NCI-H1048 (cell line): ENCODE measurements around the gene ZNF576.
"Not testable (repeated sequence)": the region's sequence is repeated elsewhere in the genome, so short reads cannot be mapped to it uniquely, and the experiment has no call there.

ENCODE experiments used
- DNase-seq: peaks from one replicate; lab custom pipeline; 2025; lab: John Stamatoyannopoulos, UW

The ZNF576 gene

GRCh38 chr19:43626838-43627237, 30.4 kb downstream of the ZNF576 start:
- no peak for DNase-seq

GRCh38 chr19:43628646-43629326, 32.4 kb downstream of the ZNF576 start:
- DNase-seq, result no peak

GRCh38 chr19:43631491-43631890, 35.1 kb downstream of the ZNF576 start:
- no peak for DNase-seq

- DNase-seq, result no peak
Measured at GRCh38 chr19:43633520-43633919, 37.1 kb downstream of the ZNF576 start.

- no peak for DNase-seq
Measured at GRCh38 chr19:43634068-43634467, 37.7 kb downstream of the ZNF576 start.

- DNase-seq, result no peak
Measured at GRCh38 chr19:43634506-43634871, 38.1 kb downstream of the ZNF576 start.

GRCh38 chr19:43634872-43635560, 38.6 kb downstream of the ZNF576 start:
- no peak for DNase-seq

- DNase-seq, result not testable (repeated sequence)
Measured at GRCh38 chr19:43635561-43635940, 39.2 kb downstream of the ZNF576 start.

- no peak for DNase-seq
Measured at GRCh38 chr19:43636121-43636683, 39.8 kb downstream of the ZNF576 start.

- no peak for DNase-seq
Measured at GRCh38 chr19:43638214-43638994, 42.0 kb downstream of the ZNF576 start.

GRCh38 chr19:43638995-43639518, 42.7 kb downstream of the ZNF576 start:
- no peak for DNase-seq

GRCh38 chr19:43639519-43640423, 43.4 kb downstream of the ZNF576 start, which contains the start of gene CADM4:
TSS of gene CADM4 (minus strand) at chr19:43639850. CDS start at chr19:43639790, 60 bp downstream.
- DNase-seq, result peak; percentile 29

GRCh38 chr19:43640424-43640757, 44.0 kb downstream of the ZNF576 start:
- DNase-seq, result no peak

GRCh38 chr19:43641333-43641732, 44.9 kb downstream of the ZNF576 start:
- DNase-seq, result no peak

GRCh38 chr19:43642531-43642930, 46.1 kb downstream of the ZNF576 start:
- no peak for DNase-seq

- DNase-seq, result no peak
Measured at GRCh38 chr19:43643326-43643725, 46.9 kb downstream of the ZNF576 start.

- no peak for DNase-seq
Measured at GRCh38 chr19:43644181-43644580, 47.8 kb downstream of the ZNF576 start.

GRCh38 chr19:43648633-43649032, 52.2 kb downstream of the ZNF576 start:
- DNase-seq, result no peak

GRCh38 chr19:43649514-43649913, 53.1 kb downstream of the ZNF576 start:
- no peak for DNase-seq

GRCh38 chr19:43650276-43650675, 53.9 kb downstream of the ZNF576 start:
- DNase-seq, result not testable (repeated sequence)
